Measurements from ENCODE around the gene SCYL2.
"Not testable (repeated sequence)": the region's sequence is repeated elsewhere in the genome, so short reads cannot be mapped to it uniquely, and the experiment has no call there.

SCYL2 gene, protein sequence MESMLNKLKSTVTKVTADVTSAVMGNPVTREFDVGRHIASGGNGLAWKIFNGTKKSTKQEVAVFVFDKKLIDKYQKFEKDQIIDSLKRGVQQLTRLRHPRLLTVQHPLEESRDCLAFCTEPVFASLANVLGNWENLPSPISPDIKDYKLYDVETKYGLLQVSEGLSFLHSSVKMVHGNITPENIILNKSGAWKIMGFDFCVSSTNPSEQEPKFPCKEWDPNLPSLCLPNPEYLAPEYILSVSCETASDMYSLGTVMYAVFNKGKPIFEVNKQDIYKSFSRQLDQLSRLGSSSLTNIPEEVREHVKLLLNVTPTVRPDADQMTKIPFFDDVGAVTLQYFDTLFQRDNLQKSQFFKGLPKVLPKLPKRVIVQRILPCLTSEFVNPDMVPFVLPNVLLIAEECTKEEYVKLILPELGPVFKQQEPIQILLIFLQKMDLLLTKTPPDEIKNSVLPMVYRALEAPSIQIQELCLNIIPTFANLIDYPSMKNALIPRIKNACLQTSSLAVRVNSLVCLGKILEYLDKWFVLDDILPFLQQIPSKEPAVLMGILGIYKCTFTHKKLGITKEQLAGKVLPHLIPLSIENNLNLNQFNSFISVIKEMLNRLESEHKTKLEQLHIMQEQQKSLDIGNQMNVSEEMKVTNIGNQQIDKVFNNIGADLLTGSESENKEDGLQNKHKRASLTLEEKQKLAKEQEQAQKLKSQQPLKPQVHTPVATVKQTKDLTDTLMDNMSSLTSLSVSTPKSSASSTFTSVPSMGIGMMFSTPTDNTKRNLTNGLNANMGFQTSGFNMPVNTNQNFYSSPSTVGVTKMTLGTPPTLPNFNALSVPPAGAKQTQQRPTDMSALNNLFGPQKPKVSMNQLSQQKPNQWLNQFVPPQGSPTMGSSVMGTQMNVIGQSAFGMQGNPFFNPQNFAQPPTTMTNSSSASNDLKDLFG

DNA sequence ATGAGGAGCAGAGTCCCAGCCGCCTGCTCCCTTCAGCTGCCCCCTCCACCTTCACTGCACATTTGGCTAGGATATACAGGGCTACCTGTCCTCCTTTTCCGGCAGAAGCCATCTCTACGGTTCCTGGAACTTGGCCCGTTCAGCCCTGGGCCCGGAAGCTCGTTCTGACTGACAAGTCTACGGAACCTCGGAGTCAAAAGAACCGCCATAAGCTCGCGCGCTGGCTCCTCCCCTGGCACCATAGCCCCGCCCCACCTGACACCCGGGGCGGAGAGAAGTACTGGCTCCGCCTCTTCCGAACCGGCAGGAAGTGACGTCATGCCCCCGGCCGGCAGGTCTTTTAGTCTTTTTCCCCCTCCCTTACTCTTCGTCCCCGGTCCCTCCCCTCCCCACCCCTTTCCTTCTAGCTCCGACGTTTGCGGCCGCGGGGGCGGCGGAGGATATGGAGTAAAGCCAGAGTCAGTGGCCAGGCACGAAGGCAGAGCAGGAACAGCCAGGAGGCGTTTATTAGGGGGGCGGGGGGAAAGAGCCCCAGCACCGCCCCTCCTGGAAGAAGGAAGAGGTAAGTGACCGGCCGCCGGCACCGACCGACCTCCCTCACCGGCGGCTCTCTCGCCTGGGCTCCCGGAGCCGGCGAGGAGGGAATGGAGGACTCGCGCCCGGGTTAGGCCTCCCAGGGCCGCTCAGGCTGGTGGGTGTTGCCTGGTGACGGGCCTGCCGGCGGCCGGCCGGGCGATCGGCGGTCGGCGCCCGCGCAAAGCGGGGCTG lies at the start of gene SCYL2, which contains the start of gene DEPDC4:
Gene SCYL2, plus strand, starts transcription at position 343 of the 768 bp plus-strand sequence. CDS start 15,794 bp downstream, outside the sequence.
Gene DEPDC4, minus strand, starts transcription at position 245 of the 768 bp plus-strand sequence. Its CDS starts 3 bp downstream, at position 242.
- peak within 1 kb of the TSS; percentile 97 for H3K27ac Mint-ChIP-seq
- peaks cover 32% of the 10 kb centered on the region for H3K4me1 Mint-ChIP-seq (ENCODE audit: low read depth)
- no peaks in the 10 kb centered on the region for H3K9me3 Mint-ChIP-seq
- peaks cover 3% of the 10 kb centered on the region for H3K36me3 Mint-ChIP-seq (ENCODE audit: low read depth)
- H3K4me3 Mint-ChIP-seq = peak within 1 kb of the TSS; percentile 96
- no peaks in the 10 kb centered on the region for H3K27me3 Mint-ChIP-seq

DNA sequence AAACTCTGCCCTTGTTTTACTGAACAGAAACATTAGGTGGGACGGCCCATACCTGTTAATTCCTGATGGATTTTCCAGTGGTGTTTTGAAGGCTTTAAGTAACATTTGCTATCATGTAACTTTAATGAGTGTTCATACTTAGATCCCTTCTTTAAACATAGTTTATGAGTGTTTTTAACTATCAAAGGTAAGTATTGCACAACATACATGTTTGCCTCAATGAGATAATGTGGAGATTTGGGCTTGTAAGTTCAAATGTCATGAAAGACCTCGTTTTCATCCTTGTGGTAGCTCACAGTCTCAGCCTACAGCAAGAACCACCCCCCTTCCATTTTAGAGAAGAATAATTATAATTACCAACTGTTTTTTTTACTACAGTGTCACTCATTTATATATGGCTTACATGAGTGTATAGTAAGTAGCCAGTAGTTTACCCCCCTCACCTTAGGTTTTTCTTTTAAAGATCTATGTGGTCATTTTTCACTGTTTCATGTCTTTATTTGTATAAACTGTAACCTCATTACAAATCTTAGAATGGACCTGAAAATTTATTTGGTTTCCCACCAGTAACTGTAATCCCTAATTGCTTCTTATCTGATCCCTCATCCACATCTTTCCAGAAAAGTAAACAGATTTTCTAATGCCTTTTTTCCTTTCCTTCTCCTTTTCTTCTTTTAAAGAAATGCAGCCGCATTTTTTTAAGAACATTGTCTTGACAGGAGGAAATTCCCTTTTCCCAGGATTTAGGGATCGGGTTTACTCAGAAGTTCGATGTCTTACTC lies 47.5 kb upstream of the SCYL2 start:
- Mint-ChIP-seq H3K27ac (no peak overlapping the region), H3K4me3 (no peak overlapping the region), H3K36me3 (ENCODE audit: low read depth) (peaks cover 36% of the 10 kb centered on the region), H3K27me3 (no peaks in the 10 kb centered on the region), H3K9me3 (no peaks in the 10 kb centered on the region), H3K4me1 (ENCODE audit: low read depth) (no peaks in the 10 kb centered on the region)

DNA sequence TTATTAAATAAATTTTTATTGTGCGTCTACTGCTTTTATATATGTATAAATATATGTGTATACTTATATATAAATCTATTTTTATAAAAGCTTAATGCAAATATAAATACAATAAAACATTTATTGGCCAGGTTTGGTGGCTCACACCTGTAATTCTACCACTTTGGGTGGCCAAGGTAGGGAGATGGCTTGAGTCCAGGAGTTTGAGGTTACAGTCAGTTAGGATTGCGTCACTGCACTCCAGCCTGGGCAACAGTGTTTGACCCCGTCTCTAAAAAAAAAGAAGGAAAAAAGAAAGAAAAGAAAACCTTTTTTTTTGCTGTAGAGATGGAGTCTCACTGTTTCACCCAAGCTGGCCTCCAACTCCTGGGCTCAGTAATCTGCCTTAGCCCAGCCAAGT lies 45.5 kb upstream of the SCYL2 start:
- Mint-ChIP-seq H3K9me3 (no peaks in the 10 kb centered on the region), H3K4me1 (ENCODE audit: low read depth) (no peaks in the 10 kb centered on the region), H3K4me3 (no peak overlapping the region), H3K27me3 (no peaks in the 10 kb centered on the region), H3K27ac (no peak overlapping the region), H3K36me3 (ENCODE audit: low read depth) (peaks cover 35% of the 10 kb centered on the region)

DNA sequence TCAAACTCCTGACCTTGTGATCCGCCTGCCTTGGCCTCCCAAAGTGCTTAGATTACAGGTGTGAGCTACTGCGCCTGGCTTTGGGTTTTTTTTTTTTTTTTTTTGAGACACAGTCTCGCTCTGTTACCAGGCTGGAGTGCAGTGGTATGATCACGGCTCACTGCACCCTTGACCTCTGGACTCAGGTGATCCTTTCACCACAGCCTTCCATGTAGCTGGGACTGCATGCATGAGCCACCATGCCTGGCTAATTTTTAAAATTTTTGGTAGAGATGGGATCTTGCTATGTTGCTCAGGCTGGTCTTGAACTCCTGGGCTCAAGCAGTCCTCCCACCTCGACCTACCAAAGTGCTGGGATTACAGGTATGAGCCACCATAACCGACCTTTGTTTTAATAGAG lies 44.8 kb upstream of the SCYL2 start:
- peaks cover 34% of the 10 kb centered on the region for H3K36me3 Mint-ChIP-seq (ENCODE audit: low read depth)
- not testable (repeated sequence) for H3K27ac Mint-ChIP-seq; H3K9me3 Mint-ChIP-seq; H3K4me3 Mint-ChIP-seq; H3K27me3 Mint-ChIP-seq; H3K4me1 Mint-ChIP-seq (ENCODE audit: low read depth)

DNA sequence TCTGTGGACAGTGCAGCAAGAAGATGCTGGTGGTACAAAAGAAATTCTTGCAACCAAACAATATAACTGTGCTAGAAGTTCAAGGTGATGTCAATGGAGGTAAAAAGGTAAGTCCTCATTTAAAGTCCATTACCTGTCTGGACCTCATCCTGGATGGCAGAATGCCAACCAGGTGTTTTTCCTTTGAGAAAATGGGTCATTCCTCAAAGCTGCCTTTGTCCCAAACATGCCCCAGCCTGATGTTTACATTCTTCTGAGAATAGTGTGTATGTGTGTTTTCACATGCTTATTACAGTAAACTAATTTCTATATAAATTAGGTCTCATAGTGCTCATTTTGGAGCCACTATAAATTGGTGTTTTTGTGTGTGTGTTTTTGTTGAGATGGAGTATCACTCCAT lies 41.5 kb upstream of the SCYL2 start:
- H3K36me3 Mint-ChIP-seq (ENCODE audit: low read depth) = peaks cover 25% of the 10 kb centered on the region

DNA sequence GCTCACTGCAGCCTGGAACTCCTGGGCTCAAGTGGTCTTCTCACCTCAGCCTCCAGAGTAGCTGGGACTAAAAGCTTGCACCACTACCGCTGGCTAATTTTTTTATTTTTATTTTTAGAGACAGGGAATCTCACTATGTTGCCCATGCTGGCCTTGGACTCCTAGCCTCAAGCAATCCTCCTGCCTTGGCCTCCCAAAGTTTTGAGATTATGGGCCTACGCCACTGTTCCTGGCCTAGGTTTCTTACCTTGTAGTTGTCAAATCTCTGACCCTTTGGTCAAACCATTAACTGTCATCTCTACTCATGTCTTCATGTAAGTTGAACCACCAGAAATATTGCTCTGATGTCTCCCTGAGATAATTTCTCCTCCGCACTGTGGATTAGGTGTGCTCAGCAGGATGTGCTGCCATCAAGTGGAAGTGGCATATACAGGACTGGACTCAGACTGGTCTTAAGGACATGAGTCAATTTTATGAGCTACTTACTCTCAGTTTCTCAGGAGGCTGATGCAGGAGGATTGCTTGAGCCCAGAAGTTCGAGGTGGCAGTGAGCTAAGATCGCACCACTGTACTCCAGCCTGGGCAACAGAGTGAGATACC lies 37.8 kb upstream of the SCYL2 start:
- Mint-ChIP-seq H3K27ac (no peak overlapping the region), H3K27me3 (no peaks in the 10 kb centered on the region), H3K36me3 (ENCODE audit: low read depth) (peaks cover 8% of the 10 kb centered on the region), H3K4me3 (no peak overlapping the region), H3K4me1 (ENCODE audit: low read depth) (no peaks in the 10 kb centered on the region), H3K9me3 (no peaks in the 10 kb centered on the region)

More for the DNA sequence above, 41.5 kb upstream of the SCYL2 start:
- no peaks in the 10 kb centered on the region for H3K9me3 Mint-ChIP-seq
- no peak overlapping the region for H3K27ac Mint-ChIP-seq
- no peaks in the 10 kb centered on the region for H3K4me1 Mint-ChIP-seq (ENCODE audit: low read depth)
- H3K27me3 Mint-ChIP-seq = no peaks in the 10 kb centered on the region
- no peak overlapping the region for H3K4me3 Mint-ChIP-seq

DNA sequence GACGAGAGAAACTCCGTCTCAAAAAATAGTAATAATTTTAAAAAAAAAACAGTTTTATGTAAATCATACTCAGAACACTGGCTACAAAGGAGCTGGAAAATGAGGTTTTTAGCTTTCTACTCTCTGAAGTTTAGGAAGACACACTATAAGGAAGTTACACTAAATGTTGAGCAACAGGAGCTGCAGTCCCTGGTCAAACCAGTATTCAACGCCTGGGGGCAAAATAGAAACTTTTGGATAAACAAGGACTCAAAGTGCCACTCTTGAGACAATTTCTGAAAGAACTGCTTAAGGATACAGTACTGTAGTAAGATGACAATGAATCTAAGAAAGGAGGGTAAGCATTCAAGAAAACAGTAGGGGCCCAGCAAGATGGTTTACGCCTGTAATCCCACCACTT lies 37.1 kb upstream of the SCYL2 start:
- Mint-ChIP-seq H3K36me3 (ENCODE audit: low read depth) (peaks cover 5% of the 10 kb centered on the region), H3K4me3 (no peak overlapping the region), H3K4me1 (ENCODE audit: low read depth) (no peaks in the 10 kb centered on the region), H3K9me3 (no peaks in the 10 kb centered on the region), H3K27me3 (no peaks in the 10 kb centered on the region), H3K27ac (no peak overlapping the region)

DNA sequence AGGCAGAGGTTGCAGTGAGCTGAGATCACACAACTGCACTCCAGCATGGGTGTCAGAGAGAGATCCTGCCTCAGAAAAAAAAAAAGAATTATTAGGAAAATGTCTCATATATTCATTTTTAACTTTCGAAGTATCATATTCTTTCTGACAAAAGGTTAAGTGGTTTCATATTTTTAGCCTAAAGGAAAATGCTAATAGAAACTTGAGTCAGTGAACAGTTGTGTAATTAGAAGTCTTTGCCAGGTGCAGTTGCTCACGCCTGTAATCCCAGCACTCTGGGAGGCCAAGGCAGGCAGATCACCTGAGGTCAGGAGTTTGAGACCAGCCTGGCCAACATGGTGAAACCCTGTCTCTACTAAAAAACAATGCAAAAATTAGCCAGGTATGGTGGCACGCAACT lies 35.1 kb upstream of the SCYL2 start:
- not testable (repeated sequence) for H3K4me1 Mint-ChIP-seq (ENCODE audit: low read depth); H3K4me3 Mint-ChIP-seq; H3K36me3 Mint-ChIP-seq (ENCODE audit: low read depth); H3K9me3 Mint-ChIP-seq; H3K27me3 Mint-ChIP-seq; H3K27ac Mint-ChIP-seq

DNA sequence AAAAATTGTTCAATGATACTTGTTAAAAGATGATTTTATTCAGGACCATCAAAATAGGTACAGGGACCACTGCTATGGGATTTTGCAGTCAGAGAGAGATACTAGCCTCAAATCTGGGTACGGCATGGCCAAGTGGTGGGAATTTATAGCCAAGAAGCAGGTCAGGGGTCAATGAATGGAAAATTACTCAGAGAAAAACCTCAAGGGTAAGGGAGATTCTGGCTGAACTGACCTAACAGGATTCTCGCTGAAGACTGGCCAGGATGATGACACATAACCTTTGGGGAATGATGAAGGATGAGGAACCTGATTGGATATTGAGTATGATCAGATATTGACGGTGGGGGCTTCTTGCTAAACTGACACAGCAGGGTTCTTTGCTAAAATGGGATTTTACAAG lies 32.8 kb upstream of the SCYL2 start:
- H3K4me1 Mint-ChIP-seq (ENCODE audit: low read depth) = no peaks in the 10 kb centered on the region
- no peak overlapping the region for H3K27ac Mint-ChIP-seq
- H3K36me3 Mint-ChIP-seq (ENCODE audit: low read depth) = no peaks in the 10 kb centered on the region
- H3K4me3 Mint-ChIP-seq = no peak overlapping the region
- no peaks in the 10 kb centered on the region for H3K27me3 Mint-ChIP-seq
- no peaks in the 10 kb centered on the region for H3K9me3 Mint-ChIP-seq

DNA sequence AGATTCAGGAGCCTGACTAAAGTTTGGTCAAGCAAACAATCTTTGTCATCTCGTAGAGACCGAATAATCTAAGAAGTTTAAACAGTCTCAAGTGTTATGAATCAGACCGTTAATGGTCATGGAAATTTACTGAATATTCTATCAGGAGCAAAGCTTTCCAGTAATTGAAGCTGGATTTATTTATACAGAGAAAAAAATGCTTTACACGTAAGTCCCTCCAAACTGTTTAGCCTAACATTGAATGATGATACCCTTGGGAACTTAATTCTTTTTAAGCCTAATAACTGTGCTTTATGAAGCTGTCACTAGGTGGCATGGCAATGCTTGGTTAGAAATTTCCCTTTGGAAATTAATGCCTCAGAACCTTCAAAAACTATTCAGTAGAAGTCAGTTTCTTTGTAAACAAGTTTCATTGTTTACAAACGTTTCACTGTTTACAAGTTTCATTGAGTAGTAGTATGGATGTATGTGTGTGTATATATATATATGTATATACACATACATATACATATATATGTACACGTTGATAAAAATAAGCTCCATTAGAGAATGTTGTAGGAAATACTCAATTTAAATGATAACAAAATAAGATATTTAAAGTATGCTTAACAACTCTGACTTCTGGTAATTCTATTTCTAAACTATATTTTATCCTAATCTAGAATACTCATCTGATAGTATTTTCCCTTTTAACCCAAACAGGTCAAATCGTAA lies 32.2 kb upstream of the SCYL2 start:
- no peak overlapping the region for H3K27ac Mint-ChIP-seq
- H3K4me1 Mint-ChIP-seq (ENCODE audit: low read depth) = no peaks in the 10 kb centered on the region
- no peaks in the 10 kb centered on the region for H3K9me3 Mint-ChIP-seq
- no peaks in the 10 kb centered on the region for H3K27me3 Mint-ChIP-seq
- no peaks in the 10 kb centered on the region for H3K36me3 Mint-ChIP-seq (ENCODE audit: low read depth)
- H3K4me3 Mint-ChIP-seq = no peak overlapping the region

DNA sequence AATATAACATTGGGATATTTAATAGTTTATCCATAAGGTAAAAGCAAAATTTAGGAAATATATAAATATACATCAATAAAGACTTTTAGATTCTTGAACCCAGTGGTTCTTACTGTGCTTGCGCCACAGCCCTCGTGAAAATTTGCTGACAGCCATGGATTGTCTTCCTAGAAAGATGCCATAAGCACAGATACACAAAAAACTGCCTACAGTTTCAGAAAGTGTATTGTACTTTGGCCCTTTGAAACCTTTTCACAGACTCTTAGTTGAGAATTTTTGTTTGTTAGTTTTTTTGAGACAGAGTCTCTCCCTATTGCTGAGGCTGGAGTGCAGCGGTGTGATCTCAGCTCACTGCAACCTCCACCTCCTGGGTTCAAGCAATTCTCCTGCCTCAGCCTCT lies 28.2 kb upstream of the SCYL2 start:
- no peak overlapping the region for H3K4me3 Mint-ChIP-seq
- H3K27me3 Mint-ChIP-seq = no peaks in the 10 kb centered on the region
- H3K27ac Mint-ChIP-seq = no peak overlapping the region
- H3K36me3 Mint-ChIP-seq (ENCODE audit: low read depth) = no peaks in the 10 kb centered on the region
- no peaks in the 10 kb centered on the region for H3K4me1 Mint-ChIP-seq (ENCODE audit: low read depth)
- H3K9me3 Mint-ChIP-seq = no peaks in the 10 kb centered on the region

DNA sequence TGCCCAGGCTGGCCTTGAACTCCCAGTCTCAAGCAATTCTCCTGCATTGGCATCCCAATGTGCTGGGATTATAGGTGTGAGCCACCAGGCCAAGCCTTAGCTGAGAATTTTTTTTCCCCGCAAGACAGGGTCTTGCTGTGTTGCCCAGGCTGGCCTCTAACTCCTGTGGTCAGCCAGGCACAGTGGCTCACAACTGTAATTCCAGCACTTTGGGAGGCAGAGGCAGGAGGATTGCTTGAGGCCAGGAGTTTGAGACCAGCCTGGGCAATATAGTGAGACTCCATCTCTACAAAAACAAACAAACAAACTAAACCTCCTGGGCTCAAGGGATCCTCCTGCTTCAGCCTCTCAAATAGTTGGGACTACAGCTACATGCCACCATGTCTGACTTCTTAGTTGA lies 27.4 kb upstream of the SCYL2 start:
- Mint-ChIP-seq H3K9me3 (no peaks in the 10 kb centered on the region), H3K27ac (no peak overlapping the region), H3K4me3 (no peak overlapping the region), H3K4me1 (ENCODE audit: low read depth) (no peaks in the 10 kb centered on the region), H3K36me3 (ENCODE audit: low read depth) (no peaks in the 10 kb centered on the region), H3K27me3 (no peaks in the 10 kb centered on the region)

DNA sequence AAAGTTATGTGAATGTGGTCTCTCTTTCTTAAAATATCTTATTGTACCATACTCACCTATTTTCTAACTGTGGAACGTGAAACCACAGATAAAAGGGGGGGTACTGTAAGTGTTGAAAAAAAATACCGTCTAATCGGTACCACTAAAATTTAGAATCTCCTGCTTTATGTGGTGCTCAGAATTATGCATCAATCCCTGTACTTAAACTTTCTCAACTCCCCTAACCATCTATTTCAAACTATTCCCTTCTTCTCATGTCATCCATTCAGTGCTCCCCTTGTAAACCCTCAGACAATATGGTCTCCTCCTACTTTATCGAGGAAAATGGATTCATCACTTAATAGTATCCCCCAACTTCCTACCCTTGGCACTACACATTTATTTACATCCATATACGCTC lies 23.8 kb upstream of the SCYL2 start:
- no peaks in the 10 kb centered on the region for H3K27me3 Mint-ChIP-seq
- H3K9me3 Mint-ChIP-seq = no peaks in the 10 kb centered on the region
- H3K36me3 Mint-ChIP-seq (ENCODE audit: low read depth) = no peaks in the 10 kb centered on the region

More for the DNA sequence above, 23.8 kb upstream of the SCYL2 start:
- H3K4me1 Mint-ChIP-seq (ENCODE audit: low read depth) = no peaks in the 10 kb centered on the region
- H3K4me3 Mint-ChIP-seq = no peak overlapping the region
- no peak overlapping the region for H3K27ac Mint-ChIP-seq
